Neural cell (in vitro differentiated cells): Measurements from ENCODE around the gene DIAPH1.

ENCODE experiments used
- CTCF ChIP-seq: fragments of 450-650 bp; IDR thresholded peaks from 2 replicates; pipeline ENCODE4 v1.5.1; 2014; ENCODE audit warnings: antibody characterized with exemption, mild to moderate bottlenecking, moderate library complexity; ENCODE audit not compliant: poor library complexity, severe bottlenecking
- EP300 ChIP-seq: fragments of 450-650 bp; conservative IDR thresholded peaks from 2 replicates; pipeline ENCODE4 v1.6.1; 2014; ENCODE audit warnings: antibody characterized with exemption, mild to moderate bottlenecking, moderate library complexity; ENCODE audit not compliant: poor library complexity, severe bottlenecking
- EZH2 ChIP-seq: fragments of 200-600, 300-800 bp; shearing (Covaris generic), sonication (generic); IDR thresholded peaks from 2 replicates; pipeline ENCODE4 v1.6.1; 2014; ENCODE audit warnings: antibody characterized with exemption, low read length, borderline replicate concordance, mild to moderate bottlenecking; ENCODE audit not compliant: insufficient read depth, poor library complexity, severe bottlenecking
- MXI1 ChIP-seq: fragments of 450-650 bp; conservative IDR thresholded peaks from 2 replicates; pipeline ENCODE4 v1.6.1; 2014; ENCODE audit warnings: antibody characterized with exemption, mild to moderate bottlenecking; ENCODE audit not compliant: poor library complexity, severe bottlenecking
- POLR2AphosphoS5 ChIP-seq: IDR thresholded peaks from 2 replicates; pipeline ENCODE4 v1.6.1; 2012
- RAD21 ChIP-seq: fragments of 450-650 bp; conservative IDR thresholded peaks from 2 replicates; pipeline ENCODE4 v1.6.1; 2014; ENCODE audit warnings: antibody characterized with exemption, mild to moderate bottlenecking, moderate library complexity
- SMC3 ChIP-seq: fragments of 450-650 bp; conservative IDR thresholded peaks from 2 replicates; pipeline ENCODE4 v1.6.1; 2014; ENCODE audit warnings: antibody characterized with exemption, mild to moderate bottlenecking, moderate library complexity; ENCODE audit not compliant: poor library complexity
- TAF1 ChIP-seq: IDR thresholded peaks from 2 replicates; pipeline ENCODE4 v1.6.1; 2012; ENCODE audit warnings: low read depth
- TF ChIP-seq, protein P1 (sequence below): IDR thresholded peaks from 2 replicates; pipeline ENCODE4 v1.6.1; 2012; ENCODE audit warnings: borderline replicate concordance

- TF ChIP-seq, protein P1, sequence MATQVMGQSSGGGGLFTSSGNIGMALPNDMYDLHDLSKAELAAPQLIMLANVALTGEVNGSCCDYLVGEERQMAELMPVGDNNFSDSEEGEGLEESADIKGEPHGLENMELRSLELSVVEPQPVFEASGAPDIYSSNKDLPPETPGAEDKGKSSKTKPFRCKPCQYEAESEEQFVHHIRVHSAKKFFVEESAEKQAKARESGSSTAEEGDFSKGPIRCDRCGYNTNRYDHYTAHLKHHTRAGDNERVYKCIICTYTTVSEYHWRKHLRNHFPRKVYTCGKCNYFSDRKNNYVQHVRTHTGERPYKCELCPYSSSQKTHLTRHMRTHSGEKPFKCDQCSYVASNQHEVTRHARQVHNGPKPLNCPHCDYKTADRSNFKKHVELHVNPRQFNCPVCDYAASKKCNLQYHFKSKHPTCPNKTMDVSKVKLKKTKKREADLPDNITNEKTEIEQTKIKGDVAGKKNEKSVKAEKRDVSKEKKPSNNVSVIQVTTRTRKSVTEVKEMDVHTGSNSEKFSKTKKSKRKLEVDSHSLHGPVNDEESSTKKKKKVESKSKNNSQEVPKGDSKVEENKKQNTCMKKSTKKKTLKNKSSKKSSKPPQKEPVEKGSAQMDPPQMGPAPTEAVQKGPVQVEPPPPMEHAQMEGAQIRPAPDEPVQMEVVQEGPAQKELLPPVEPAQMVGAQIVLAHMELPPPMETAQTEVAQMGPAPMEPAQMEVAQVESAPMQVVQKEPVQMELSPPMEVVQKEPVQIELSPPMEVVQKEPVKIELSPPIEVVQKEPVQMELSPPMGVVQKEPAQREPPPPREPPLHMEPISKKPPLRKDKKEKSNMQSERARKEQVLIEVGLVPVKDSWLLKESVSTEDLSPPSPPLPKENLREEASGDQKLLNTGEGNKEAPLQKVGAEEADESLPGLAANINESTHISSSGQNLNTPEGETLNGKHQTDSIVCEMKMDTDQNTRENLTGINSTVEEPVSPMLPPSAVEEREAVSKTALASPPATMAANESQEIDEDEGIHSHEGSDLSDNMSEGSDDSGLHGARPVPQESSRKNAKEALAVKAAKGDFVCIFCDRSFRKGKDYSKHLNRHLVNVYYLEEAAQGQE, result no peak
- no peak for TF ChIP-seq CTCF
- TF ChIP-seq EZH2, result no peak
- TF ChIP-seq TAF1, result no peak
- TF ChIP-seq SMC3, result no peak
- no peak for TF ChIP-seq RAD21
- TF ChIP-seq POLR2AphosphoS5, result no peak
- no peak for TF ChIP-seq EP300
- TF ChIP-seq MXI1, result no peak
These were observed 102.2 kb downstream of the DIAPH1 start for GRCh38 chr5:141516672-141517025.
